Measurements from ENCODE around the gene CADM1. TPM values are rescaled to one million over a fixed set of nuclear protein-coding genes. Genes with fewer than 3 reads are reported as not detected.

CADM1 gene
- total RNA-seq, 4 donors from 2014 or later: 7.4 to 61.5 (median 28.5) TPM

GRCh38 chr11:115430345-115430744, 73.9 kb downstream of the CADM1 start:
- intact Hi-C loops (cut with DNase I; ENCODE audit: low total_unique reads): no loop called here
- Histone ChIP-seq H3K4me1 (no peaks in the 10 kb centered on the region), H3K4me3 (no peak overlapping the region), H3K27me3 (no peaks in the 10 kb centered on the region), H3K9me3 (no peaks in the 10 kb centered on the region), H3K27ac (no peak overlapping the region), H3K36me3 (no peaks in the 10 kb centered on the region)
- TF ChIP-seq, protein P1, sequence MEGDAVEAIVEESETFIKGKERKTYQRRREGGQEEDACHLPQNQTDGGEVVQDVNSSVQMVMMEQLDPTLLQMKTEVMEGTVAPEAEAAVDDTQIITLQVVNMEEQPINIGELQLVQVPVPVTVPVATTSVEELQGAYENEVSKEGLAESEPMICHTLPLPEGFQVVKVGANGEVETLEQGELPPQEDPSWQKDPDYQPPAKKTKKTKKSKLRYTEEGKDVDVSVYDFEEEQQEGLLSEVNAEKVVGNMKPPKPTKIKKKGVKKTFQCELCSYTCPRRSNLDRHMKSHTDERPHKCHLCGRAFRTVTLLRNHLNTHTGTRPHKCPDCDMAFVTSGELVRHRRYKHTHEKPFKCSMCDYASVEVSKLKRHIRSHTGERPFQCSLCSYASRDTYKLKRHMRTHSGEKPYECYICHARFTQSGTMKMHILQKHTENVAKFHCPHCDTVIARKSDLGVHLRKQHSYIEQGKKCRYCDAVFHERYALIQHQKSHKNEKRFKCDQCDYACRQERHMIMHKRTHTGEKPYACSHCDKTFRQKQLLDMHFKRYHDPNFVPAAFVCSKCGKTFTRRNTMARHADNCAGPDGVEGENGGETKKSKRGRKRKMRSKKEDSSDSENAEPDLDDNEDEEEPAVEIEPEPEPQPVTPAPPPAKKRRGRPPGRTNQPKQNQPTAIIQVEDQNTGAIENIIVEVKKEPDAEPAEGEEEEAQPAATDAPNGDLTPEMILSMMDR (IDR thresholded peaks at IDR 0.05): no peak
- TF ChIP-seq POLR2A (IDR thresholded peaks at IDR 0.05): no peak
- DNase-seq: no peak

- TF ChIP-seq, protein P1 (IDR thresholded peaks at IDR 0.05): no peak
- TF ChIP-seq POLR2A (IDR thresholded peaks at IDR 0.05): no peak
- intact Hi-C loops (cut with DNase I; ENCODE audit: low total_unique reads): no loop called here
Measured at GRCh38 chr11:115428306-115428705, 75.9 kb downstream of the CADM1 start.

DNA sequence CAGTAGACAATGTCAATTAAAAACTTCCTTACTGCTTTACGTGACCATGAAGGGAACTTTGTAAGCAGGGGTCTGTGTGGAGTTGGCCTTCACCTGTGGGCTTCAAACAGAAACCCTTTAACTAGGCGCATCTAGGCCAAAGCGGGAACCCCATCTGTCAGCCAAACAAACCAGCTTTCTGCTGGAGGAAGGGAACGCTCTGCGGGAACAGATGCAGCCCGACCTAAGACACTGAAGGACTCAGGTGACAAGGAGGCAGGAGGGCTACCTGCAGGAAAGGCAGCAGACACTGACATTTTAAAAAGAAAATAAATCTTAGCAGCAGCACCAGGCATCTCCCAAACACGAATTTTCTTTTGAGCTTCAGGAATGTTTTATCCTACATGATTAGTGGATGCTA, 78.4 kb downstream of the CADM1 start:
- Histone ChIP-seq H3K36me3 (no peaks in the 10 kb centered on the region), H3K9me3 (no peaks in the 10 kb centered on the region)
- TF ChIP-seq, protein P1 (IDR thresholded peaks at IDR 0.05): no peak
- TF ChIP-seq POLR2A (IDR thresholded peaks at IDR 0.05): no peak

More at GRCh38 chr11:115428306-115428705, 75.9 kb downstream of the CADM1 start:
- Histone ChIP-seq H3K4me3 (no peak overlapping the region), H3K36me3 (no peaks in the 10 kb centered on the region), H3K9me3 (no peaks in the 10 kb centered on the region), H3K27ac (no peak overlapping the region), H3K4me1 (no peaks in the 10 kb centered on the region), H3K27me3 (no peaks in the 10 kb centered on the region)
- DNase-seq: no peak

GRCh38 chr11:115425250-115425649, 79.0 kb downstream of the CADM1 start:
- DNase-seq: no peak
- no peak overlapping the region for H3K4me3 ChIP-seq
- no peaks in the 10 kb centered on the region for H3K9me3 ChIP-seq
- intact Hi-C loops (cut with DNase I; ENCODE audit: low total_unique reads): no loop called here
- H3K27ac ChIP-seq: no peak overlapping the region
- no peaks in the 10 kb centered on the region for H3K4me1 ChIP-seq
- H3K36me3 ChIP-seq: no peaks in the 10 kb centered on the region
- TF ChIP-seq, protein P1 (IDR thresholded peaks at IDR 0.05): no peak
- TF ChIP-seq POLR2A (IDR thresholded peaks at IDR 0.05): no peak
- H3K27me3 ChIP-seq: no peaks in the 10 kb centered on the region

More for the DNA sequence above, 78.4 kb downstream of the CADM1 start:
- Histone ChIP-seq H3K4me1 (no peaks in the 10 kb centered on the region), H3K4me3 (no peak overlapping the region), H3K27ac (no peak overlapping the region), H3K27me3 (no peaks in the 10 kb centered on the region)
- DNase-seq: no peak
- intact Hi-C loops (cut with DNase I; ENCODE audit: low total_unique reads): no loop called here

DNA sequence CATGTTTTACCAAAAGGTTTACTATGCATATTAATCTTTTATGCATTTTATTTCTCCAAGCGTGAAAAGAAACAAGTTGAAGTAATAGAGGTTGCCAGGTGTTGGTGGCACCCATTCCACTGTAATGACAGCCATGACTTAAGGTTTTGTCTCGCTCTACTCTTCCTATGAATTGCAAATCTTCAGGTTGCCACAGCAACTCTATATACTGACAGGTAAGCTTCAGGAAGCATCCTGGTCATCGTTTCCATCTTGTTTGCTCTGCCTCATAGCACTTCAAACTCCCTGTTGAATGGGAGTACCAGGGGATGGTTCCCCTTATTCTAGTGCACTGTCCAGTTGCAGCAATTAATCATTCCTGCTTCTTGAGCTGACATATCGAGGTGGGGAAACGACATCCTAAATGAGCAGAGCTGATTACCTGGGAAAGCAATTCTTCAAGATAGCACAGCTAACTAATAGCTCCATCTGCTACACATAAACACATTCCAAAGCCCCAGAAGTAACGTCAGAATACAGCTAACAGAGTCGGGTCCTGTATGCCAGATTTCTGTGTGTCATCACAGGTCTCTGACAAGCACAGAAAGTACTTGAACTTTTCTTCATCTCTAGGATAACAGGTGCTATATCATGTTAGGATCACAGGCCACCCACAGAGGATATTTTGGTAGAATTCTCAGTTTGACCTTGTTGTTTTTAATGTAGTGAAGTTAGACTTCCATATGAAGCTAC, 80.3 kb downstream of the CADM1 start:
- Histone ChIP-seq H3K9me3 (no peaks in the 10 kb centered on the region), H3K27ac (no peak overlapping the region), H3K4me1 (no peaks in the 10 kb centered on the region), H3K4me3 (no peak overlapping the region), H3K27me3 (no peaks in the 10 kb centered on the region), H3K36me3 (no peaks in the 10 kb centered on the region)
- no peak for TF ChIP-seq POLR2A (IDR thresholded peaks at IDR 0.05)
- TF ChIP-seq, protein P1 (IDR thresholded peaks at IDR 0.05): no peak
- intact Hi-C loops (cut with DNase I; ENCODE audit: low total_unique reads): no loop called here
- DNase-seq: no peak
